ENCODE data around the gene GFPT2.

- TF ChIP-seq CTCF (conservative IDR thresholded peaks at IDR 0.05 in 1 of 2, IDR thresholded peaks at IDR 0.05 in 1 of 2; ENCODE audit: extremely low read depth in 1 of 2, insufficient read depth in 1 of 2, low read depth in 1 of 2, low read length in 2 of 2), result no peak
- no peak for TF ChIP-seq EZH2 (IDR thresholded peaks at IDR 0.05; ENCODE audit: borderline replicate concordance, low read length)
Measured at GRCh38 chr5:180360078-180360957, 7.2 kb upstream of the GFPT2 start.
